ENCODE measurements around the gene PPEF1.

The PPEF1 gene

DNA sequence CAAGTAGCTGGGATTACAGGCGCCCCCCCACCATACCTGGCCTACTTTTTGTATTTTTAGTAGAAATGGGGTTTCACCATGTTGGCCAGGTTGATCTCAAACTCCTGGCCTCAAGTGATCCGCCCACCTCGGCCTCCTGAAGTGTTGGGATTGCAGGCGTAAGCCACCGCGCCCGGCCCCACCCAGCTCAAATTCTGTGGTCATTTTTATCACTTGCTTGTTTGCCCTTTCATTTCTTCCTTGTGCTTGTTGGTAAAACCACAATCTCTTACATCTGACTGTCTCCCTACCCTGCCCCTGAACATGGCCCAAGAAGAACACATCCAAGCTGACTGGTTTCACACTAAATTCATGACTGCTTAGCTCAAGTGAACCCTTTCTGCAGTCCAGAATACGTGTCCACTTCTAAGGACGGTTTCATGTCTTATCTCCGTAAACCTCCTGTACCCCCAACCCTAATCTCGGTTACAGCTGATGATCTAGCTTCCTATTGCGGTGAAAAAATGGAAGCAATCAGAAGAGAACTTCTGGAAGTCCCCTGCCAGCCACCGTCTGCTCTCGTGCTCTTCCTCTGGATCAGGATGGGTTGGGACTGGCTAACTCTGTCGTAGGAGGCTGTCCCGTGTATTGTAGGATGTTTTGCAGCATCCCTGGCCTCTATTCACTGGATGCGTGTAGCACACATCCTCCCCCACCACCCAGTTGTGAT, 30.1 kb upstream of the PPEF1 start:
- TF ChIP-seq, protein P1, sequence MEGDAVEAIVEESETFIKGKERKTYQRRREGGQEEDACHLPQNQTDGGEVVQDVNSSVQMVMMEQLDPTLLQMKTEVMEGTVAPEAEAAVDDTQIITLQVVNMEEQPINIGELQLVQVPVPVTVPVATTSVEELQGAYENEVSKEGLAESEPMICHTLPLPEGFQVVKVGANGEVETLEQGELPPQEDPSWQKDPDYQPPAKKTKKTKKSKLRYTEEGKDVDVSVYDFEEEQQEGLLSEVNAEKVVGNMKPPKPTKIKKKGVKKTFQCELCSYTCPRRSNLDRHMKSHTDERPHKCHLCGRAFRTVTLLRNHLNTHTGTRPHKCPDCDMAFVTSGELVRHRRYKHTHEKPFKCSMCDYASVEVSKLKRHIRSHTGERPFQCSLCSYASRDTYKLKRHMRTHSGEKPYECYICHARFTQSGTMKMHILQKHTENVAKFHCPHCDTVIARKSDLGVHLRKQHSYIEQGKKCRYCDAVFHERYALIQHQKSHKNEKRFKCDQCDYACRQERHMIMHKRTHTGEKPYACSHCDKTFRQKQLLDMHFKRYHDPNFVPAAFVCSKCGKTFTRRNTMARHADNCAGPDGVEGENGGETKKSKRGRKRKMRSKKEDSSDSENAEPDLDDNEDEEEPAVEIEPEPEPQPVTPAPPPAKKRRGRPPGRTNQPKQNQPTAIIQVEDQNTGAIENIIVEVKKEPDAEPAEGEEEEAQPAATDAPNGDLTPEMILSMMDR (IDR thresholded peaks at IDR 0.05) = no peak
- H3K9me3 Mint-ChIP-seq = peaks cover 67% of the 10 kb centered on the region
- H3K4me1 Mint-ChIP-seq = peaks cover 4% of the 10 kb centered on the region
- H3K36me3 Mint-ChIP-seq (ENCODE audit: low read depth) = peaks cover 4% of the 10 kb centered on the region
- peaks cover 12% of the 10 kb centered on the region for H3K27me3 Mint-ChIP-seq (ENCODE audit: low read depth, poor library complexity)
- no peak overlapping the region for H3K27ac Mint-ChIP-seq
- H3K4me3 Mint-ChIP-seq = no peak overlapping the region
- no peak for DNase-seq

DNA sequence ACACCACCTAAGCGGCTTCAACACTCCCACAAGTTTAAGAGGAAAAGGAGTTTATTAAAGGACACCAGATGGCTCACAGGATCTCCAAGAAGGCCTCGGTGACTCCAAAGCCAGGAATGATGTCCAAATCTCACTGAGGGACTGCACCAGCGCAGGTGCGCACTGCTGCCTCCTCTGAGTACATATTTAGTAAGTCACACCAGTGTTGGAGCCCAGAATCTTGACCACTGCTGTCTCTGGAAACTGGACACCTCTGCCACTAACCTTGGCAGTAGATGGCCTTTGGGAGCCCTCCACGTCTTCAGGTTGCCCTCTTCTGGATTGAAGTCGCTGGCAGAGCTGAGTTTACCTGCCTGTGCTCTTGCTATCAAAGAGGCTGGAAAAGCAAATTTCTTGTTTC, 25.4 kb upstream of the PPEF1 start:
- Mint-ChIP-seq H3K27me3 (ENCODE audit: low read depth, poor library complexity) (peaks cover 3% of the 10 kb centered on the region), H3K36me3 (ENCODE audit: low read depth) (peaks cover 4% of the 10 kb centered on the region), H3K9me3 (peaks cover 71% of the 10 kb centered on the region), H3K27ac (no peak overlapping the region), H3K4me3 (no peak overlapping the region), H3K4me1 (peaks cover 4% of the 10 kb centered on the region)
- no peak for DNase-seq
- TF ChIP-seq, protein P1 (IDR thresholded peaks at IDR 0.05) = no peak

DNA sequence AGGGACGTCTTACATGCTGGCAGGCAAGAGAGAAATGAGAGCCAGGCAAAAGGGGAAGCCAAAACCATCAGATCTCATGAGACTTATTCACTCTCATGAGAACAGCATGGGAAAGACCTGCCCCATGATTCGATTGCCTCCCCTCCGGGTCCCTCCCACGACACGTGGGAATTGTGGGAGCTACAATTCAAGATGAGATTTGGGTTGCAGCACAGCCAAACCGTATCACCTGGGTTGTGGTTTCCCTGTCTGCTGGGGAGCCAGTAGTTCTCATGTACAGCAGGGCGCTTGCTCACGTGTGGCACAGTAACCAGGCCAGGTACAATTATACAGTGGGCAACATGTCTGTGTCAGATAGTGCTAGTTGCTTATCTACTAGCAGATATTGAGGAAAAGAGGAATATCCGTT, 24.5 kb upstream of the PPEF1 start:
- Mint-ChIP-seq H3K36me3 (ENCODE audit: low read depth) (peaks cover 4% of the 10 kb centered on the region), H3K27ac (no peak overlapping the region), H3K4me3 (no peak overlapping the region), H3K27me3 (ENCODE audit: low read depth, poor library complexity) (peaks cover 3% of the 10 kb centered on the region), H3K9me3 (peaks cover 68% of the 10 kb centered on the region), H3K4me1 (no peaks in the 10 kb centered on the region)
- TF ChIP-seq, protein P1 (IDR thresholded peaks at IDR 0.05) = no peak
- no peak for DNase-seq

DNA sequence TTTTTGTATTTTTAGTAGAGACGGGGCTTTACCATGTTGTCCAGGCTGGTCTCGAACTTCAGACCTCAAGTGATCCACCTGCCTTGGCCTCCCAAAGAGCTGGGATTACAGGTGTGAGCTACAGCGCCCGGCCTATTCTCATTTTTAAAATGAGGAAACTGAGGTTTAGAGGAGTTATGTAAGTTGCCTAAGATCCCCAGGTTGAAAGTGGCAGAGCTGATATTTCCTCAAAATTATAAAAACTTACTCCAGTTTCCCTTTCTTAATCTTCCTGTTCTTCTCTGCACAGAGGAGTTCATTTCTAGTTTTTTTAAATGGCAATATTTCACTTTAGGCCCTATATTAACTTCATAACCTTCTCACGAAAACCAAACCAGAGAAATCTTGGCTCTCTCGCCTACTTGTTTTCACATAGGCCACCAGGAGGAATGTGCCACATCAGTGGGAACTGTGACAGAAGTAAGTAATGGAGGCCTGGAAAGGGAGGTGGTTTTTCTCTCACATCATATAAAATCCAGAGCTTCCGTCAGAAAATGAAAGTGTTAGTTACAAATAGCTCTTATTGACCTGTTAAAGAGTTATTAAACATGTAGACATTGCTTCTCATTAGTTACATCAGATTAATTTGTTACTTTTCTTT, 19.5 kb upstream of the PPEF1 start:
- no peak for DNase-seq
- Mint-ChIP-seq H3K27me3 (ENCODE audit: low read depth, poor library complexity) (no peaks in the 10 kb centered on the region), H3K4me3 (no peak overlapping the region), H3K9me3 (peaks cover 66% of the 10 kb centered on the region), H3K27ac (no peak overlapping the region), H3K4me1 (no peaks in the 10 kb centered on the region), H3K36me3 (ENCODE audit: low read depth) (no peaks in the 10 kb centered on the region)
- TF ChIP-seq, protein P1 (IDR thresholded peaks at IDR 0.05) = no peak

DNA sequence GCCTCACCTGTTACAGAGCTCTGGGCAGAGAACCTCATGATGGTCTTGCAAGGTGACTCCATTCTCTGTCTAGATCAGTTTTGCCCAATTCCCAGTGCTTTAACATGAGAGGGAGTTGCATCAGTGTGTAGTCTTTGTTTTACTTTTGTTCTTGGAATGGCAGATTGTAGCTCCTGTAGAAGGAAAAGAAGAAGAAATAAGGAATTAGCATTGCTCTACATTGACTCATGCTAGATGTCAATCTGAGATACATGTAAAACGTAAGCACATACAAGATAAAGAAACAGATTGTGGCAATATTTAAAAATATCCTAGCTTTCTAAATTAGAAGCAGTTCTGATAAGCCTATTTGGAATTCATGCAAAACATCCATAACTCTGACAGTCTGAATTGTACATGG, 16.0 kb upstream of the PPEF1 start:
- peaks cover 3% of the 10 kb centered on the region for H3K27me3 Mint-ChIP-seq (ENCODE audit: low read depth, poor library complexity)
- DNase-seq = no peak
- TF ChIP-seq, protein P1 (IDR thresholded peaks at IDR 0.05) = no peak
- no peak overlapping the region for H3K27ac Mint-ChIP-seq
- no peaks in the 10 kb centered on the region for H3K36me3 Mint-ChIP-seq (ENCODE audit: low read depth)
- peaks cover 74% of the 10 kb centered on the region for H3K9me3 Mint-ChIP-seq
- H3K4me1 Mint-ChIP-seq = no peaks in the 10 kb centered on the region
- no peak overlapping the region for H3K4me3 Mint-ChIP-seq

DNA sequence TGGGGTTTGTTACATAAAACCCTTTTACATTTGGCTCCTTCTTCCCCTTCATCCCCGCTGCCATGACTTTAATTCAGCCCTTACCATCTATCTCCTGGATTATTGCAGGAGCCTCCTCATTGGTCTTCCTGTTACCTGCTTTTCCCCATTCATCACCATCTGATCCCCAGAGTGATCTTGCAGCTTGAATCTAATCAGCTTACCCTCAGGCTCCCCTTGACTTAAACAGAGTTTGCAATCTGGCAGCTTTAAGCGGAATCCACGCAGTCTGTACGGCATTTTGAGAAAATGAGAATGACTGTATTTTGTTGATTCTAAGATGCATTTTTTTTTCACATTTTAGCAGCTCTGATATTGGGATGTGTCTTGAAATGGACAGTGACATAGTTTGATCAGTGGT, 14.9 kb upstream of the PPEF1 start:
- TF ChIP-seq, protein P1 (IDR thresholded peaks at IDR 0.05) = no peak
- no peak overlapping the region for H3K4me3 Mint-ChIP-seq
- no peak overlapping the region for H3K27ac Mint-ChIP-seq
- no peak for DNase-seq
- no peaks in the 10 kb centered on the region for H3K4me1 Mint-ChIP-seq
- H3K9me3 Mint-ChIP-seq = peaks cover 77% of the 10 kb centered on the region
- peaks cover 3% of the 10 kb centered on the region for H3K27me3 Mint-ChIP-seq (ENCODE audit: low read depth, poor library complexity)
- H3K36me3 Mint-ChIP-seq (ENCODE audit: low read depth) = no peaks in the 10 kb centered on the region

Measured in nephron progenitor cell (in vitro differentiated cells).